ENCODE measurements around the gene ABL2. TPM values are rescaled to one million over a fixed set of nuclear protein-coding genes. Genes with fewer than 3 reads are reported as not detected.
"Not testable (repeated sequence)": the region's sequence is repeated elsewhere in the genome, so short reads cannot be mapped to it uniquely, and the experiment has no call there.

ABL2 gene
- total RNA-seq, 1 donor from 2014 or later: 22.9 TPM

DNA sequence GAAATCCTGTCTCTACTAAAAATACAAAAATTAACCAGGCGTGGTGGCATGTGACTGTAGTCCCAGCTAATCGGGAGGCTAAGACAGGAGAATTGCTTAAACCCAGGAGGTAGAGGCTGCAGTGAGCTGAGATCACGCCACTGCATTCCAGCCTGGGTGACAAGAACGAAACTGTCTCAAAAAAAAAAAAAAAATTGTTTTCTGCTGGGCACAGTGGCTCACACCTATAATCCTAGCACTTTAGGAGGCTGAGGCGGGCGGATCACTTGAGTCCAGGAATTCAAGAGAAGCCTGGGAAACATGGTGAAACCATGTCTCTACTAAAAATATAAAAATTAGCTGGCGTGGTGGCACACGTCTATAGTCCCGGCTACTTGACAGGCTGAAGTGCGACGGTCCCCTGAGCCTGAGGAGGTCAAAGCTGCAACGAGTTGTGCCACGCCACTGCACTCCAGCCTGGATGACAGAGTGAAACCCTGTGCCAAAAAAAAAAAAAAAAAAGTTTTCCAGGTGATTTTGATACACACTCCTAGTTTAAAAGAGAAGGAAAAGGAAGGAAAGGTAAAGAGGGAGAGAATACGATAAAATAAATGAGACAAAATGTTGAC lies 31.7 kb downstream of the ABL2 start:
- H3K4me1 Mint-ChIP-seq: peaks cover 11% of the 10 kb centered on the region
- no peak overlapping the region for H3K4me3 Mint-ChIP-seq
- no peaks in the 10 kb centered on the region for H3K36me3 Mint-ChIP-seq (ENCODE audit: low read depth)
- no peaks in the 10 kb centered on the region for H3K9me3 Mint-ChIP-seq
- DNase-seq (ENCODE audit: low read depth, low spot score): no peak
- H3K27ac Mint-ChIP-seq (ENCODE audit: unreplicated experiment): no peak overlapping the region
- TF ChIP-seq, protein P1, sequence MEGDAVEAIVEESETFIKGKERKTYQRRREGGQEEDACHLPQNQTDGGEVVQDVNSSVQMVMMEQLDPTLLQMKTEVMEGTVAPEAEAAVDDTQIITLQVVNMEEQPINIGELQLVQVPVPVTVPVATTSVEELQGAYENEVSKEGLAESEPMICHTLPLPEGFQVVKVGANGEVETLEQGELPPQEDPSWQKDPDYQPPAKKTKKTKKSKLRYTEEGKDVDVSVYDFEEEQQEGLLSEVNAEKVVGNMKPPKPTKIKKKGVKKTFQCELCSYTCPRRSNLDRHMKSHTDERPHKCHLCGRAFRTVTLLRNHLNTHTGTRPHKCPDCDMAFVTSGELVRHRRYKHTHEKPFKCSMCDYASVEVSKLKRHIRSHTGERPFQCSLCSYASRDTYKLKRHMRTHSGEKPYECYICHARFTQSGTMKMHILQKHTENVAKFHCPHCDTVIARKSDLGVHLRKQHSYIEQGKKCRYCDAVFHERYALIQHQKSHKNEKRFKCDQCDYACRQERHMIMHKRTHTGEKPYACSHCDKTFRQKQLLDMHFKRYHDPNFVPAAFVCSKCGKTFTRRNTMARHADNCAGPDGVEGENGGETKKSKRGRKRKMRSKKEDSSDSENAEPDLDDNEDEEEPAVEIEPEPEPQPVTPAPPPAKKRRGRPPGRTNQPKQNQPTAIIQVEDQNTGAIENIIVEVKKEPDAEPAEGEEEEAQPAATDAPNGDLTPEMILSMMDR (conservative IDR thresholded peaks at IDR 0.05): no peak
- no peaks in the 10 kb centered on the region for H3K27me3 Mint-ChIP-seq (ENCODE audit: low read depth)

DNA sequence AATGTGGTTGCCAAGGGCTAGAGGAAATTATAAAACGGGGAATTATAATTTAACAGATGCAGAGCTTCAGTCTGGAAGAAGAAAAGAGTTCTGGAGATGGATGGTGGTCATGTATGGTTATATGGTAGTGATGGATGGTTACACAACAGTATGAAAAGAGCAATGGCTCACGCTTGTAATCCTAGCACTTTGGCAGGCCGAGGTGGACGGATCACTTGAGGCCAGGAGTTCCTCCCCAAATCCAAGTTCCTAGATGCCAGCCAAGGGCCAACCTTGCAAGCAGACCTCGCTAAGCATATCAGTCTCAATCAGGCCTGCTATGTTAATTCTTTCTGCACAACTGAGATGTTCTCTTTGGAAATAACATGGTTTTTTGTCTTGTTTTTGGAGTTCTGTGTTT lies 33.6 kb downstream of the ABL2 start:
- H3K4me3 Mint-ChIP-seq; H3K27me3 Mint-ChIP-seq (ENCODE audit: low read depth); H3K36me3 Mint-ChIP-seq (ENCODE audit: low read depth); DNase-seq (ENCODE audit: low read depth, low spot score); H3K9me3 Mint-ChIP-seq; H3K4me1 Mint-ChIP-seq; H3K27ac Mint-ChIP-seq (ENCODE audit: unreplicated experiment): not testable (repeated sequence)

DNA sequence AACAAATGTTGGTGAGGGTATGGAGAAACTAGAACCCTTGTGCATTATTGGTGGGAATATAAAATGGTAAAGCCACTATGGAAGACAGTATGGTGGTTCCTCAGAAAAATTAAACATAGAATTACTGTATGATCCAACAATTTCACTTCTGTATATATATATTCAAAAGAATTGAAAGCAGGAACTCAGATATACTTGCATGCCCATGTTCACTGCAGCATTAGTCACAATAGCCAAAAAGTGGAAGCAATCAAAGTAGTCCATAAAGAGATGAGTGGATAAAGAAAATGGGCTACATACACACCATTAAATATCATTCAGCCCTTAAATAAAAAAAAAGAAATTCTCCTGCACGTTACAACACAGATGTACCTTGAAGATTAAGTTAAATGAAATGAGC lies 34.1 kb downstream of the ABL2 start:
- H3K27ac Mint-ChIP-seq (ENCODE audit: unreplicated experiment): no peak overlapping the region
- H3K36me3 Mint-ChIP-seq (ENCODE audit: low read depth): no peaks in the 10 kb centered on the region
- no peak overlapping the region for H3K4me3 Mint-ChIP-seq
- TF ChIP-seq, protein P1 (conservative IDR thresholded peaks at IDR 0.05): no peak
- no peak for DNase-seq (ENCODE audit: low read depth, low spot score)
- no peaks in the 10 kb centered on the region for H3K27me3 Mint-ChIP-seq (ENCODE audit: low read depth)
- H3K4me1 Mint-ChIP-seq: peaks cover 4% of the 10 kb centered on the region
- H3K9me3 Mint-ChIP-seq: no peaks in the 10 kb centered on the region

DNA sequence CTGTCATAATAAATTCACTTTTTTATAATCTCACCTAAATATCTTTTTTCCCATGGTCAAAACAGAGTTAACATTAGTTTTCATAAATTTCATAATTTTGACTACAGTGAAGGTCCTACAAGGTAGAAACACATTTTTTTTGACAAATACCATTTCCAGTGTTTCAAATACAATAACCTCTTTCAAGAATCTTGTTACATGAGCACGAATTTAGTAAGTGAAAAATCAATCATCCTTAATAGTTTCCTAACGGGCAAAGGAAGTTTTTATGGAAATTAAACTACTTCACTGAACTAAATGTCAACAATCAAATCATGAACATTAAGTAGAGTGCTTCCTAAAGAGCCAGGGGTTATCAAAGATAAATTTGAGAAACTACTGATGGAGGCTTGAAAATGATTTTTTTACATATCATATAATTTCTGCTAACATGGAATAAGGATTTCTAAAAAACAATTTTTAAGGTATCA lies 35.4 kb downstream of the ABL2 start:
- DNase-seq (ENCODE audit: low read depth, low spot score): no peak
- H3K4me3 Mint-ChIP-seq: no peak overlapping the region
- TF ChIP-seq, protein P1 (conservative IDR thresholded peaks at IDR 0.05): no peak
- H3K36me3 Mint-ChIP-seq (ENCODE audit: low read depth): no peaks in the 10 kb centered on the region
- H3K27me3 Mint-ChIP-seq (ENCODE audit: low read depth): no peaks in the 10 kb centered on the region
- peaks cover 4% of the 10 kb centered on the region for H3K4me1 Mint-ChIP-seq
- H3K27ac Mint-ChIP-seq (ENCODE audit: unreplicated experiment): no peak overlapping the region
- peaks cover 2% of the 10 kb centered on the region for H3K9me3 Mint-ChIP-seq

DNA sequence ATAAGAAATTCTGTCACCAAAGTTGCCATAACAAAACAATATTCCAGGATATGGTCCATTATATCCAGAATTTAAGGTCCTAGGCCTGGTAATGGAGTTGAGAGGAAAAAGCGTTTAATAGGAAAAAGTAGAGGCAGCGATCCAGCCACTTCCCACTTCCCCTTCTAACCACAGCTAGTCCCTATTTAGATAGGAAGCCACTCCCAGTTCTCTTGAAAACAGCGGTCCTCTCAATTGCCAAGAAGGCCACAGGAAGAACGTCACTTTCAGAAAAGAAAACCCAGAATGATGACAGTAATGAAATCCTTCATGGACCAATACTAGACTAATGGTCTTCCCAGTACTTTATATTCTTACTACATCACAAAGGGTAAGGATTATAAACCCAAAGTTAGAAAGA lies 38.6 kb downstream of the ABL2 start:
- H3K27ac Mint-ChIP-seq (ENCODE audit: unreplicated experiment): no peak overlapping the region
- no peak for DNase-seq (ENCODE audit: low read depth, low spot score)
- TF ChIP-seq, protein P1 (conservative IDR thresholded peaks at IDR 0.05): no peak
- H3K27me3 Mint-ChIP-seq (ENCODE audit: low read depth): no peaks in the 10 kb centered on the region
- peaks cover 2% of the 10 kb centered on the region for H3K9me3 Mint-ChIP-seq
- H3K4me3 Mint-ChIP-seq: no peak overlapping the region
- H3K4me1 Mint-ChIP-seq: peaks cover 4% of the 10 kb centered on the region
- peaks cover 5% of the 10 kb centered on the region for H3K36me3 Mint-ChIP-seq (ENCODE audit: low read depth)

DNA sequence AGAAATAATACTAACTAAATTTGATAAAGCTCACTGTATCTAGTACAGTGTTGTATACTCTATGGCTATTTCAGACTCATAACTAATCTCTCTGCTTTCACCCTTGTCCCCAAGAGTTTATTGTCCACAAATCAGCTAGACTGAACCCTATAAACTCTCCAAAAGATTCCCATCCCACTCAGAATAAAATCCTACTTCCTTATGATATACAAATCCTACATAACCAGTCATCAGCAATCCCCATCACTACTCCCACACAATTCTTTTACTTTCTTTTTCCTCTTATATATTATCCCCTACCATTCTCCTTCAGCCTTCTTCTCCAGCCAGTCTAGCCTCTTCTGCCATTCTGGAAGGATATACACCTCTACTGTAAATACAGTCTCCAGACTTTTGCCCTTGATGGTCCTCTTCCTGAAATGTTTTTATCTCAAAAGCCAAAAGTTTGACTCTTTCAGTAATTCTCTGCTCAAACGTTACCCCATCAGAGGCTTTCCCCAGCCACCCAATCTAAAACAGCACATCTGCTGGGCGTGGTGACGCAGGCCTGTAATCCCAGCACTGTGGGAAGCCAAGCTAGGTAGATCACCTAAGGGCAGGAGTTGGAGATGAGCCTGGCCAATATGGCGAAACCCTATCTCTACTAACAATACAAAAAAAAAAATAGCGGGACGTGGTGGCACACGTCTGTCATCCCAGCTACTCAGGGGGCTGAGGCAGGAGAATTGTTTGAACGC lies 41.6 kb downstream of the ABL2 start:
- TF ChIP-seq, protein P1 (conservative IDR thresholded peaks at IDR 0.05): no peak
- Mint-ChIP-seq H3K4me3 (no peak overlapping the region), H3K9me3 (peaks cover 2% of the 10 kb centered on the region), H3K36me3 (ENCODE audit: low read depth) (peaks cover 5% of the 10 kb centered on the region), H3K4me1 (no peaks in the 10 kb centered on the region), H3K27ac (ENCODE audit: unreplicated experiment) (no peak overlapping the region), H3K27me3 (ENCODE audit: low read depth) (no peaks in the 10 kb centered on the region)
- no peak for DNase-seq (ENCODE audit: low read depth, low spot score)
